HK-2 (cell line): ENCODE data around the gene RASSF8.
A peak's percentile ranks its signal among the peaks of the same experiment; 100 is the strongest.

Experiments used
- DNase-seq: peaks from one replicate; pipeline ENCODE4 v3.0.0-alpha.2; 2018; ENCODE audit not compliant: unreplicated experiment

The RASSF8 gene

DNA sequence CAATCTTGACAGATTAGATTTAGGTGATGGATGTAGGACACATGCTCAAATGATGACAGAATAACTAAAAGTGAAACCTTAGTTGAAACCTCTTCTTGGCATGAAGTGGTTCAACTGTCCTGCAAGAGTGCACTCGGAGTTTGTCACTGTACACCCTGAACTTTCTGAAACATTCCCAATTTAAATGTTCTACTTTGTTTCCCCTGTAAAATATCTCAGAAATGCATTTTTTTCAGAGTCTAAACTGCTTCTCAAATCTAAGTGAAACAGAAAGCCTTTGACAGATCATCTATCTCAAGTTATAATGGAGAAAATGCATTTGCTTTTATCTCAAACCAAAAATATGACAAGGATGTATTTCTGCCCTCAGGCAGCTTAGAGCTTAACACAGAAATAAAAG, 100.3 kb downstream of the RASSF8 start:
- no peak for DNase-seq

- no peak for DNase-seq
Measured at GRCh38 chr12:26062006-26062405, 103.5 kb downstream of the RASSF8 start.

- peak; percentile 19 for DNase-seq
Measured at GRCh38 chr12:26062566-26062965, 104.1 kb downstream of the RASSF8 start.

- no peak for DNase-seq
Measured at GRCh38 chr12:26065451-26065850, 107.0 kb downstream of the RASSF8 start.

DNA sequence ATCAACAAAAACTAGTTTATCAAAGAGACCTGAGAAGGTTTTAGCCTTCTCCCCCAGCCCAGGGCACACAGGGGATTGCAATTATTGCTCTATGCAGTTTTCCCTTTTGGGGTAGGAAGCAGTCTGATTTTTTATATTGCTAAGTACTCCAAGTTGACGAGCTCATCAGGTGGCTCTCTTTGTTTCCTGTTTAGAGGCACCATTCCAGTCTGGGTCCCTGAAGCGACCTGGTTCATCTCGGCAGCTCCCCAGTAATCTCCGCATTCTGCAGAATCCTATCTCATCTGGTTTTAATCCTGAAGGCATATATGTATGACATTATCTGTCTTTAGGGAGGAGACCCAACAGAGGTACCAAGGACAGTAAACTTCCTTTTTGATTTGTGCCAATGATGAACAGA, 110.0 kb downstream of the RASSF8 start:
- no peak for DNase-seq

GRCh38 chr12:26069796-26070195, 111.3 kb downstream of the RASSF8 start:
- no peak for DNase-seq

DNA sequence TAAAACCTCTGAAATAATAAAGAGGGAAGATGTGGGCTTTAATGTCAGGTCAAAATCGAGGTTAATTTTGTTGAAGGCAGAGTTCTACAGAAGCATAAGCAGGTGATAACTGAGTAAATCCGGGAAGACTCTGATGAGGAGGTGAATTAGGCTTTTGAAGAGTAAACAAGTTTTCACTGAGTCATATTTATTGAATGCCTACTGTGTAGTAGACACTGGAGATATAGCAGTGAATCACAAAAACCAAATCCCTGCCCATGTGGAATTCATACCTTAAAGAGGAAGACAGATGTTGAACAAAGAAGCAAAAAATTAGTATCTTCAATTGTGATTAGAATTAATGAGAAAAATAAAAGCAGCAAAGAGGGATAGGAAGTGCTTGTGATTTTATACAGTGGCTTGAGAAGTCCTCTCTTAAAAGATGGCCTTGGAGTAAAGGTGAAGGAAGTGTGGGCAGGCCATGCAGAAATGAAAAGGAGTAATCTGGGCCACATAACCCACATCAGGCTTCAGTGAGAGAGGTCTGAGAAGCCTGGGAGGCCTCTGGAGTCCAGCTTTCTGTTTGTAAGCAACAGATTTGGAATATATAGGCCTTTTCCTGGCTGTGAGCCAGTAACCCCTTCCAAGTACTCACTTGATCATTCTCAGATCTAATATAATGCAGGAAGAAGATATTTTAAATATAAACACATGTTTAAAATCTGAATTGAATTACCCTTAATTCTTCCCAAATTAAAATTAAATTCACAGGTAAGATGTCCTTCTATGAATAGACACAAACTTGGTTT, 119.6 kb downstream of the RASSF8 start:
- DNase-seq = no peak

- no peak for DNase-seq
Measured at GRCh38 chr12:26080911-26081310, 122.4 kb downstream of the RASSF8 start.

DNA sequence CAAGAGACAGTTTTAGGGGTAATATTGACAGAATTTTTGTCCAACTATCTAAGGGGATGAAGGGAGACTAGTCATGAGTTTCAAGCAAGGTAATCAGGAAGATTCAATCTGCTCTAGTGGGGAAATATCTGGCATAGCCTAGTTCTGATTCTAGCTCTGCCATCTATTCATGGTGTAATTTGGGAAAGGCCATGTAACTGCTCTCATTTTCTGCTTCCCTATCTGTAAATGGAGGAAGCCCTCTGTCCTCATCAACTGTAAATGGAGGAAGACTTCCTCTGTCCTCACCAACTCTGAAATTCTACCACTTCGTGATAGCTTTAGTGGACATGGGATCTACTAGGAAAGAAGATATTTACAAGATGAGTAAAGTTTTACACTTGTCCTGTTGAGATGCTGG, 128.5 kb downstream of the RASSF8 start:
- DNase-seq = no peak

- no peak for DNase-seq
Measured at GRCh38 chr12:26088998-26089397, 130.5 kb downstream of the RASSF8 start.

DNA sequence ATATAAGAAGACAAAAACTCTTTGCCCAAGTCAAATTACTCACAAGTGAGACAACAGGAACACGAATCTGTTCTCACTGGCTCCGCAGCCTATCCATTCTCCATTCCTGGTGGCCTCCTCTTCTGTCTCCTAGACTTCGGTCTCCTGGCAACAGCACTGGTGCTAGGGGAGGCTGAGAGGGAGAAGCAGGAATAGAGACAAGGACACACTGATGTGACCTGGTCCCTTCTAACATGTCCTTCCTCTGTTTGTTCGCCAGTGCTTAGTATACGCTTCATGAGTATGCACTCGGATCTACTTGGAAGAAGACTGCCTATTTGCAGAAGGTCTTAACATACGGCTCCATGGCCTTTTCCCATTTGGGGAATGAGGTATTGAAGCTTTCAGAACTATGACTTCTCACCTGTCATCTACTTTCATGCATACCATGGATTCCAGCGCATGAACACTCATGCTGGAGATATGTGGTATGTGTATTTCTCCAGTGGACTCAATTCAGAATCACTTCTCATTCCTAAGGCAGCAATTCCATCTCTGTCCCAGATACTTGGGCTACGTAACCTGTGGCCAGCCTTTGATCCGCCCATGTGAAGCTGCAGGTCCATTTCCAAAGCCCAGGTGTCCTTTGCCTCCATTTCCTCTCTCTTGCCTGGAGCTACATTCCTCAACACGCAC, 132.5 kb downstream of the RASSF8 start:
- peak; percentile 15 for DNase-seq

DNA sequence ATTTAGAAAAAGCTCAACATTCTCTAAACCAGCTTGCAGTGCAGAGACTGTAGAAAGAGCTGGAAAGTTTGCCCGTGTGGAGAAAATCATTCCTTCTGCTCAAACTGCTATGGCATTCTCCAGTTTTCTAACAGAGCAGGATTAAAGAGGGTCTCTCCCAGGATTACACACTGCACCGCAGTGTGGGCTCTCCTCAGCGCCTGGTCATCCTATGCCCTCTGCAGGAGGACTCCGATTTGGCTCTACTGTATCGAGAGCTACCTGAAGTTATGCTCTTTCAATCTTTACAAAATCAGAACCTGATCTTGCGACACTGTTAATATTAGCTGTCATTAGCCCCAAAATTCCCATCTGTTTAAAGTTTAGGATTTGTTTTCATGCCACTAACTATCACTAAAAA, 133.3 kb downstream of the RASSF8 start:
- no peak for DNase-seq

DNA sequence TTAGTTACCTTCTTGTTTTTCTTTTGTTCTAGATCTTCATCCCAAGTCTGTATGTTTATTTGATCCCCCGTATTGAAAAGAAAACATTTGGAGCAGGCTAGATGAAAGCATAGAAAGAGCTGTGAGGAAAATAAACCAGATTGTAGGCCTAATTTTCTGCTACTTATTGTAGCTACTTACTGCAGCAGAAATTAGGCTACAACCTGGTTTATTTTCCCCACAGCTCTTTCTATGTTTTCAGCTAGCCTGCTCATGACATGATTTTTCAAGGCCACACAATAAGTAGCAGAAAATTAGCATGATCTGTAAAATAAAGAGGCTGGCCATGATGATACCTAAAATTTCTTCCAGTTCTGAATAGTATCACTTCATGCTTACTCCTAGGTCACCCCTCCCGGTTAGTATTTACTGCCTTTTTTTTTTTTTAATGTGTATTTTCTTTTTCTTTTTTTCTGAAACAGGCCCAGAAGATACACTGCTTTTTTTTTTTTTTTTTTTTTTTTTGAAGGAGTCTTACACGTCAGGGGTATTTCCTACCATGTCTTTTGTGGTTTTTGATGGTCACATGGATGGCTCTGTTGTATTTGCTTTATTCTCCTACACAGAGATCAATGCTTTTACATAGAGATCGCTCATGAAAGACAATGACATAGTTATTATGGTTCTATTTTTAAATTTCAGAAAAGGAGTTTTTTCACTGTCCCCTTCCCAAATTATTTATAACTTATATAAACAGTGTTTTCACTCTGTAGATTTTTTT, 134.0 kb downstream of the RASSF8 start:
- DNase-seq = no peak

DNA sequence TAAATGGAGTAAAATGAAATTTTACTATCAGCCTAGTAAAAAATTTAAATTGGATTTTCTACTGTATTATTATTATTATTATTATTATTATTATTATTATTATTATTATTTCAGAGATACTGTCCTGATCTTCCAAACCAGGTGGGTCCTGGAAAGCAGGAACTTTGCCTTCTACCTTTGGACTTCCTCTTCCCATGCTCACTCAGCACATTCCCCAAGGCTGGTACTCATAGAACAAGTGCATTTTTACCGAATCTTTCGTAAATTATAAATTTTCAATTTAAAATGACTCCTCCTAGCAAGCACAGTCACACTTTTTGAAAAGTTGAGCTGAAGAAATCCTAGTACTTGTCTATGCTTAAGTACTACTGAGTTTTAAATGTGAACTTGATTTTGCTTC, 136.7 kb downstream of the RASSF8 start:
- DNase-seq = no peak

GRCh38 chr12:26096036-26096435, 137.6 kb downstream of the RASSF8 start:
- no peak for DNase-seq

DNA sequence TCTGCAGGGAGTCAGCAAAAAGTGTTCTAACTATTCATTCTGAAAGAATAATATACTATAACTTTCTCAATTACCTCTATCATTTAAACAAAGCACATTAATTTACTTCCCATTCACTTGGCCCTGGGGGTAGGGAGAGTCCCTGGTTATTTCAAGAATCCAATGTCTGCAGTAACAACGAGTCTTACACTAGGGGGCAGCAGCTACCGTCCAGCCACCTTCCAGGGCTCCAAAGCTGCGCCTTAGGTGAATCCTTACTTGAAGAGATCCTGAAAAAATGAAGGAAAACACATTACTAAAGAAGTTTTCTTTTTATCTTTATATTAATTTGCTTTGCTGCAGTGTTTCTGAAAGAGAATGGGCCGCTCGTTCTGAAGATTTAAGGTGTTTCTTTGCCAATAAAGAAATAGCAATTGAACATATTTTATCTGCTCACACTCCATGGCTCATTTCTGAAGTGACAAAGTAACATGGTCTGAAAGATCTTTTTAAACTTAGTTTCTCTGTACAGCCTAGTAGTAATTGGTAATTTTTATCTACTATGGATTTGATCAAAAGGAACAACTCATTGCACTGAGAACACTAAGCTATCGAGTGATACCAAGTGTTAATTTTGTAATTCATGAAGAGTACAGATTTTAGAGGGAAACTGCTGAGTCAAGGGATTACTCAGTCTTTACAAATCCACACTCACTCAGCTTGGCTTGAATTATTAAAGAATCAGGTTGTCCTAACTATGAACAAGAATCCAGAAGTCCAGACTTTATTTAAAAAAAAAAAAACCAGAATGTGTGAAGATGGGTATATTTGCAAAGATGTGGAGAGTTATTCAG, 138.8 kb downstream of the RASSF8 start:
- DNase-seq = peak; percentile 62

GRCh38 chr12:26100666-26101349, 142.3 kb downstream of the RASSF8 start:
- no peak for DNase-seq

GRCh38 chr12:26101350-26101734, 142.9 kb downstream of the RASSF8 start:
- no peak for DNase-seq

- DNase-seq = no peak
Measured at GRCh38 chr12:26101763-26102162, 143.3 kb downstream of the RASSF8 start.

DNA sequence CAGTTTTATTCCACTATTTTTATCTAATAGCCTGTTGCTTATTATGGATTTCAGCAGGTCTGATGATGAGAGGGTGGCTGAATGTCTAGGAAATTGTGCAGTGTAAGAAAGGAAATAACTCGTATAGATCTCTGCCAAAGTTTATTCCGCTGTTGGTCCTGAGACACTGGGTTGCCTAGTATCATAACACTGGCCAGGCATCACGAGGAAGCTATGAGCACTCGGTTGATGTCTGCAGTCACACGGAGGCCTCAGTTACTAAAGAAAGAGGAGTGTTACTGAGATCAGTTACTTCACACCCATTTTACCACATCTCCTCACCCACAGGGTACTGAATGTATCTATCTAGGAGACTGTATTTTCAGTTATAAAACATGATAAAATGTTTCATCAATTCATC, 144.5 kb downstream of the RASSF8 start:
- DNase-seq = no peak

- DNase-seq = no peak
Measured at GRCh38 chr12:26106347-26106746, 147.9 kb downstream of the RASSF8 start.
